HepG2 (cell line): ENCODE results near the gene DAZAP1. TPM values are rescaled to one million over a fixed set of nuclear protein-coding genes. Genes with fewer than 3 reads are reported as not detected.

Source experiments
- ADNP ChIP-seq: sonication (generic); formaldehyde crosslinking; IDR thresholded peaks from 2 replicates; pipeline ENCODE4 v1.4.0; 2020; ENCODE audit warnings: missing genetic modification reagents
- BCL3 ChIP-seq: sonication (generic); formaldehyde crosslinking; IDR thresholded peaks from 2 replicates; pipeline ENCODE4 v1.5.1; 2020; ENCODE audit warnings: mild to moderate bottlenecking, missing genetic modification reagents, moderate library complexity
- ELF4 ChIP-seq: sonication (generic); formaldehyde crosslinking; IDR thresholded peaks from 2 replicates; pipeline ENCODE4 v1.5.0; 2020; ENCODE audit warnings: missing genetic modification reagents, mild to moderate bottlenecking, moderate library complexity, borderline replicate concordance
- GLI4 ChIP-seq: sonication (generic); formaldehyde crosslinking; IDR thresholded peaks from 2 replicates; pipeline ENCODE4 v1.5.1; 2020; ENCODE audit warnings: missing genetic modification reagents, mild to moderate bottlenecking, moderate library complexity, borderline replicate concordance
- HDAC1 ChIP-seq: sonication (generic); formaldehyde crosslinking; IDR thresholded peaks from 2 replicates; pipeline ENCODE4 v1.5.1; 2020; ENCODE audit warnings: mild to moderate bottlenecking, missing genetic modification reagents
- KLF9 ChIP-seq: IDR thresholded peaks from 2 replicates; pipeline ENCODE4 v1.6.1; 2016; ENCODE audit warnings: low read depth
- MAZ ChIP-seq, 2 experiments: sonication (generic) in 1 of 2; formaldehyde crosslinking in 1 of 2; IDR thresholded peaks; 2 replicates each; pipeline versions ENCODE4 v1.5.0 to v1.6.1; 2012 to 2020; ENCODE audit warnings: low read depth in 2 of 2, mild to moderate bottlenecking in 2 of 2, borderline replicate concordance in 1 of 2, improper control_type of control experiment in 1 of 2, low read length in 1 of 2, missing genetic modification reagents in 1 of 2, moderate library complexity in 1 of 2
- MXD4 ChIP-seq: IDR thresholded peaks from 2 replicates; pipeline ENCODE4 v1.6.1; 2016; ENCODE audit warnings: mild to moderate bottlenecking, missing biosample characterization, missing genetic modification reagents
- NFE2L2 ChIP-seq: fragments of 150-350 bp; IDR thresholded peaks from 2 replicates; pipeline ENCODE4 v1.6.1; 2014; ENCODE audit warnings: low read length
- NKX3-1 ChIP-seq: sonication (generic); formaldehyde crosslinking; IDR thresholded peaks from 2 replicates; pipeline ENCODE4 v1.5.0; 2020; ENCODE audit warnings: missing genetic modification reagents
- PPARG ChIP-seq: conservative IDR thresholded peaks from 2 replicates; pipeline ENCODE4 v1.6.1; 2016; ENCODE audit warnings: missing biosample characterization, missing genetic modification reagents
- TP53 ChIP-seq: sonication (generic); formaldehyde crosslinking; conservative IDR thresholded peaks from 2 replicates; pipeline ENCODE4 v1.4.0; 2020; ENCODE audit warnings: missing genetic modification reagents
- ZKSCAN5 ChIP-seq: sonication (generic); formaldehyde crosslinking; IDR thresholded peaks from 2 replicates; pipeline ENCODE4 v1.5.1; 2020; ENCODE audit warnings: mild to moderate bottlenecking, missing genetic modification reagents
- ZNF256 ChIP-seq: sonication (generic); formaldehyde crosslinking; conservative IDR thresholded peaks from 2 replicates; pipeline ENCODE4 v1.4.0; 2020; ENCODE audit warnings: missing genetic modification reagents
- ZNF329 ChIP-seq: sonication (generic); formaldehyde crosslinking; IDR thresholded peaks from 2 replicates; pipeline ENCODE4 v1.9.0; 2021; ENCODE audit warnings: low read depth, mild to moderate bottlenecking, missing genetic modification reagents
- ZNF501 ChIP-seq: sonication (generic); formaldehyde crosslinking; IDR thresholded peaks from 2 replicates; pipeline ENCODE4 v1.5.1; 2020; ENCODE audit warnings: mild to moderate bottlenecking, moderate library complexity, missing genetic modification reagents
- ZNF605 ChIP-seq: sonication (generic); formaldehyde crosslinking; IDR thresholded peaks from 2 replicates; pipeline ENCODE4 v1.8.0; 2022; ENCODE audit warnings: mild to moderate bottlenecking, missing genetic modification reagents
- polyA plus RNA-seq, 8 experiments: library from polyadenylated mRNA; depleted of rRNA in 3 of 8; stranded (reverse) in 7 of 8; unstranded in 1 of 8; fragments of >200 nt; fragmentation: Illumina TruSeq in 4 of 8; extraction: Trizol in 4 of 8; gene quantifications; 2 replicates each; pipeline versions ENCODE4 v1.2.1 to v1.2.3, GENCODE V29; 2011 to 2016; ENCODE audit warnings: low read depth in 4 of 8, missing spikeins in 1 of 8, mixed read lengths in 1 of 8; ENCODE audit not compliant: insufficient read depth in 1 of 8
- total RNA-seq, 5 experiments: library from RNA; depleted of rRNA; stranded (reverse); fragments of >200 nt; fragmentation: Illumina TruSeq; extraction: Trizol; gene quantifications; 2 replicates each; pipeline ENCODE4 v1.2.3, GENCODE V29; 2016; ENCODE audit warnings: low read depth in 1 of 5
- TF ChIP-seq, protein P1 (sequence below): sonication (generic); formaldehyde crosslinking; IDR thresholded peaks from 2 replicates; pipeline ENCODE4 v1.4.0; 2020; ENCODE audit warnings: missing genetic modification reagents; ENCODE audit errors: not compliant biosample characterization
- TF ChIP-seq, protein P2 (sequence below): sonication (generic); formaldehyde crosslinking; IDR thresholded peaks from 2 replicates; pipeline ENCODE4 v1.4.0; 2020; ENCODE audit warnings: missing genetic modification reagents, borderline replicate concordance
- TF ChIP-seq, protein P3 (sequence below): sonication (generic); formaldehyde crosslinking; IDR thresholded peaks from 2 replicates; pipeline ENCODE4 v1.4.0; 2020; ENCODE audit warnings: low read depth, mild to moderate bottlenecking, missing genetic modification reagents
- TF ChIP-seq, protein P4 (sequence below): sonication (generic); formaldehyde crosslinking; IDR thresholded peaks from 2 replicates; pipeline ENCODE4 v1.4.0; 2020; ENCODE audit warnings: missing genetic modification reagents

The DAZAP1 gene
- total and polyA plus RNA-seq, 2 of the 13 experiments (the other 11 are each of a cell fraction or from before 2014, with no cell fraction given), result 63.3 to 79.2 TPM

DNA sequence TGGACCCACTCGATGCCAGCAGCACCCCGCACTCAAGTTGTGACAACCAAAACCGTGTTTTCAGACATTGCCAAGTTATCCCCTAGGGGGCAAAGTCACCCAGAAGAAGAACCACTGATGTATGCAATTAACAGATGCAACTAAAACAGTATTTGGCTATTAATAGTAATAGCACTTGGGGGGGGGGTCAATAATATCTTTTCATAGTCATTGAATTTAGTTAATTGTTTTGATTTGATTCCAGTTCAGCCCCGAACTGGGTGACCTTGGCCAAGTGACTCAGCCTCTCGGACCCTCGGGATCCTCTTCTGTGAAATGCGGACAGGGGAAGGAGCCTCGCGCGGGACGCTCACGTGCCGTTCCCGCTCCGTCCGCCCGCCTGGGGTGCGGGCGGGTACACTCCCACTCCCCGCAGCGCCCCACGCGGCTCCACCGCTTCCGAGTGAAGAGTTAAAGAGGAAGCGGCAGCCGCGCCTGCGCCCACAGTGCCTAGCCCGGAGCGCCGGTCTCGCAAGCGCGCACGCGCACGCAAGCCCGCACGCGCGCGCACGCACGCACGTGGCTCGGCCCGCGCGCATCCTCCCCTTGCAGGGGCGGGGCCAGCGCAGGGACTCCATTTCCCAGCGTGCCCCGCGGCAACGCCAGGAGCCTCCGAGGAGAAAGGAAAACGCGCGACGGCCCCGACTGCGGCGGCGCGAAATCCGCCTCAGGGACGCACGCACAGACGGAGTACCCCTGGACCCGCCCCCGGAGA lies 435 bp upstream of the DAZAP1 start (continued):
- TF ChIP-seq MAZ (IDR thresholded peaks at IDR 0.05; ENCODE audit: borderline replicate concordance, low read depth, low read length) (peak; percentile 63), MAZ (CRISPR knock-in tag; IDR thresholded peaks at IDR 0.05; ENCODE audit: low read depth) (0 out of 2 replicates have a peak, but pooled peaks have one; percentile 28), PPARG (CRISPR knock-in tag) (0 out of 2 replicates have a peak, but pooled peaks have one; percentile 43), BCL3 (no peak), ADNP (CRISPR knock-in tag) (0 out of 2 replicates have a peak, but pooled peaks have one; percentile 72), NKX3-1 (CRISPR knock-in tag) (no peak), GLI4 (no peak), ZNF329 (CRISPR knock-in tag) (0 out of 2 replicates have a peak, but pooled peaks have one; percentile 18), MXD4 (CRISPR knock-in tag) (peak; percentile 58; the same call in 1 of the 2 replicates), TP53 (CRISPR knock-in tag) (no peak), ZNF256 (CRISPR knock-in tag) (no peak), KLF9 (CRISPR knock-in tag) (no peak), ELF4 (CRISPR knock-in tag) (no peak), ZNF605 (CRISPR knock-in tag) (no peak), ZKSCAN5 (CRISPR knock-in tag) (no peak), HDAC1 (CRISPR knock-in tag) (peak; percentile 3; the same call in 1 of the 2 replicates), NFE2L2 (no peak), ZNF501 (peak; percentile 74; the same call in 1 of the 2 replicates)
- TF ChIP-seq, protein P1, sequence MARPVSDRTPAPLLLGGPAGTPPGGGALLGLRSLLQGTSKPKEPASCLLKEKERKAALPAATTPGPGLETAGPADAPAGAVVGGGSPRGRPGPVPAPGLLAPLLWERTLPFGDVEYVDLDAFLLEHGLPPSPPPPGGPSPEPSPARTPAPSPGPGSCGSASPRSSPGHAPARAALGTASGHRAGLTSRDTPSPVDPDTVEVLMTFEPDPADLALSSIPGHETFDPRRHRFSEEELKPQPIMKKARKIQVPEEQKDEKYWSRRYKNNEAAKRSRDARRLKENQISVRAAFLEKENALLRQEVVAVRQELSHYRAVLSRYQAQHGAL, result no peak
- TF ChIP-seq, protein P2, sequence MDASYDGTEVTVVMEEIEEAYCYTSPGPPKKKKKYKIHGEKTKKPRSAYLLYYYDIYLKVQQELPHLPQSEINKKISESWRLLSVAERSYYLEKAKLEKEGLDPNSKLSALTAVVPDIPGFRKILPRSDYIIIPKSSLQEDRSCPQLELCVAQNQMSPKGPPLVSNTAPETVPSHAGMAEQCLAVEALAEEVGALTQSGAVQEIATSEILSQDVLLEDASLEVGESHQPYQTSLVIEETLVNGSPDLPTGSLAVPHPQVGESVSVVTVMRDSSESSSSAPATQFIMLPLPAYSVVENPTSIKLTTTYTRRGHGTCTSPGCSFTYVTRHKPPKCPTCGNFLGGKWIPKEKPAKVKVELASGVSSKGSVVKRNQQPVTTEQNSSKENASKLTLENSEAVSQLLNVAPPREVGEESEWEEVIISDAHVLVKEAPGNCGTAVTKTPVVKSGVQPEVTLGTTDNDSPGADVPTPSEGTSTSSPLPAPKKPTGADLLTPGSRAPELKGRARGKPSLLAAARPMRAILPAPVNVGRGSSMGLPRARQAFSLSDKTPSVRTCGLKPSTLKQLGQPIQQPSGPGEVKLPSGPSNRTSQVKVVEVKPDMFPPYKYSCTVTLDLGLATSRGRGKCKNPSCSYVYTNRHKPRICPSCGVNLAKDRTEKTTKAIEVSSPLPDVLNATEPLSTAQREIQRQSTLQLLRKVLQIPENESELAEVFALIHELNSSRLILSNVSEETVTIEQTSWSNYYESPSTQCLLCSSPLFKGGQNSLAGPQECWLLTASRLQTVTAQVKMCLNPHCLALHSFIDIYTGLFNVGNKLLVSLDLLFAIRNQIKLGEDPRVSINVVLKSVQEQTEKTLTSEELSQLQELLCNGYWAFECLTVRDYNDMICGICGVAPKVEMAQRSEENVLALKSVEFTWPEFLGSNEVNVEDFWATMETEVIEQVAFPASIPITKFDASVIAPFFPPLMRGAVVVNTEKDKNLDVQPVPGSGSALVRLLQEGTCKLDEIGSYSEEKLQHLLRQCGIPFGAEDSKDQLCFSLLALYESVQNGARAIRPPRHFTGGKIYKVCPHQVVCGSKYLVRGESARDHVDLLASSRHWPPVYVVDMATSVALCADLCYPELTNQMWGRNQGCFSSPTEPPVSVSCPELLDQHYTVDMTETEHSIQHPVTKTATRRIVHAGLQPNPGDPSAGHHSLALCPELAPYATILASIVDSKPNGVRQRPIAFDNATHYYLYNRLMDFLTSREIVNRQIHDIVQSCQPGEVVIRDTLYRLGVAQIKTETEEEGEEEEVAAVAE (CRISPR knock-in tag), result no peak
- TF ChIP-seq, protein P3, sequence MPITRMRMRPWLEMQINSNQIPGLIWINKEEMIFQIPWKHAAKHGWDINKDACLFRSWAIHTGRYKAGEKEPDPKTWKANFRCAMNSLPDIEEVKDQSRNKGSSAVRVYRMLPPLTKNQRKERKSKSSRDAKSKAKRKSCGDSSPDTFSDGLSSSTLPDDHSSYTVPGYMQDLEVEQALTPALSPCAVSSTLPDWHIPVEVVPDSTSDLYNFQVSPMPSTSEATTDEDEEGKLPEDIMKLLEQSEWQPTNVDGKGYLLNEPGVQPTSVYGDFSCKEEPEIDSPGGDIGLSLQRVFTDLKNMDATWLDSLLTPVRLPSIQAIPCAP (CRISPR knock-in tag), result no peak
- TF ChIP-seq, protein P4, sequence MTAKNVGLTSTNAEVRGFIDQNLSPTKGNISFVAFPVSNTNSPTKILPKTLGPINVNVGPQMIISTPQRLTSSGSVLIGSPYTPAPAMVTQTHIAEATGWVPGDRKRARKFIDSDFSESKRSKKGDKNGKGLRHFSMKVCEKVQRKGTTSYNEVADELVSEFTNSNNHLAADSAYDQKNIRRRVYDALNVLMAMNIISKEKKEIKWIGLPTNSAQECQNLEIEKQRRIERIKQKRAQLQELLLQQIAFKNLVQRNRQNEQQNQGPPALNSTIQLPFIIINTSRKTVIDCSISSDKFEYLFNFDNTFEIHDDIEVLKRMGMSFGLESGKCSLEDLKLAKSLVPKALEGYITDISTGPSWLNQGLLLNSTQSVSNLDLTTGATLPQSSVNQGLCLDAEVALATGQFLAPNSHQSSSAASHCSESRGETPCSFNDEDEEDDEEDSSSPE, result peak; percentile 75
